Stimulated activated CD8-positive, alpha-beta memory T cell treated with anti-CD3 and anti-CD28 coated beads, Interleukin-15, amount 100 ng/mL, for 1 hour (primary cell): Measurements from ENCODE around the gene NUS1.
A peak's percentile ranks its signal among the peaks of the same experiment; 100 is the strongest.
"Not testable (repeated sequence)": the region's sequence is repeated elsewhere in the genome, so short reads cannot be mapped to it uniquely, and the experiment has no call there.

Experiments used
- DNase-seq: peaks from one replicate; pipeline ENCODE4 v3.0.0-alpha.2; 2020; ENCODE audit warnings: low read depth

NUS1 gene

GRCh38 chr6:117674991-117675657, at the start of gene NUS1:
NUS1 (plus strand) TSS chr6:117675469; CDS start chr6:117675671, 202 bp downstream.
- DNase-seq, result peak; percentile 99

DNA sequence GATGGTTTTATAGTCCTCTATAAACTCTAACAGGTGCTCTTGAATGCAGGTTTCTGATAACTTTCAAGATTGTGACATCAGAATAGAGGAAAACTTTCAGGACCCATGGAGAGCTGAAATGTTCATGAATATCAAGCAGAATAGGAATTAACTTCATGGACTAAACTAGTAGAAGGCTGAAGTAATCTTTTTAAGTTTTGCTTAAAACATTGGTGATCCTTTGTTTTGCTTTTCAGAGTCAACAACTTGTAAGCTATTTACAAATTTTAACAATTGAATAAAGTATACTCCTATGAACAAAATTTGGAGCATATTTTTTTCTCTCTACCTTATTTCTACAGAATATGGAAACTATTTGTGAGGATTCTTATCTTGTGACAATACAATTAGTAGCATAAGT, 47.7 kb upstream of the NUS1 start:
- no peak for DNase-seq

DNA sequence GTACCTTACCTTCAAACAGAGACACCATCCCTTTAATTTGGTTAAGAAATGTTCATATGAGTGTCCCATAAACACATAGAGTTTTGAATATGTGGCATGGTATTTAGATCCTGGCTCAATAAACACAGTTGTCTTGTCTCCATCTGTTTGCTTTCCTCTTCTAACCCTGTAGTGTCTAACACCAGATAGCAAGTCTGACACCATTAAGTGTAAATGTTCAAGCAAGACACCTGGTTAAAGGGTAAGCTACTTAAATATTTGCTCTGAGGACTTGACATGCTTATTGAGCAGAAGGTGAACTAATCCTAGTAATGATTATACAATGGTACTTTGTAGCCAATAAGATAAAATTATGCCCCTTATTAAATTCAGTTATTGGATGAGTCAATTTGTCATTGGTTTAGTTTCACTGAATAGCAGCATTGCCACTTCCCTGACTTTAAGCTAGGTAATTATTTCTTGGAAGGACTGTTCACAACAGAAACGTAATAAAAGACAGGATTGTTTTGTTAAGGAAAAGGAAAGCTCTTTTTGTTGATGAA, 46.1 kb upstream of the NUS1 start:
- no peak for DNase-seq

GRCh38 chr6:117637770-117638169, 37.5 kb upstream of the NUS1 start:
- no peak for DNase-seq

DNA sequence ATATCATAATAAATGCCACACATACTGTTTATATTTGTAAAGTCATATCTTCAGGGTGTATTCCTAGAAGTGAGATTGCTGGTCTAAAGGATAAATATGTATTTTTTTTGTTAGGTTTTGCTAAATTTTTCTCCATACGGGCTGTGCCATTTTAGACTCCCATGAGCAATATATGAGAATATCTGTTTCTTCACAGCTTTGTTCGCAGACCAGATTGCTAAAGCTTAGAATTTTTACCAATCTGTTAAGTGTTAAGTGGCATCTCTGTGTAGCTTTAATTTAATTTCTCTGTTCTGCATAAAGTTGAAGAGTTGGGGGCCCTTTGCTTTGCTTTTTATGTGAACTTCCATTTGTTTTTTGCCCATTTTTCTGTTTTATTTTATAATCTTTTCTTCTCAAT, 32.3 kb upstream of the NUS1 start:
- no peak for DNase-seq

- not testable (repeated sequence) for DNase-seq
Measured at GRCh38 chr6:117651984-117652383, 23.3 kb upstream of the NUS1 start.

GRCh38 chr6:117653949-117654348, 21.3 kb upstream of the NUS1 start:
- DNase-seq, result no peak

DNA sequence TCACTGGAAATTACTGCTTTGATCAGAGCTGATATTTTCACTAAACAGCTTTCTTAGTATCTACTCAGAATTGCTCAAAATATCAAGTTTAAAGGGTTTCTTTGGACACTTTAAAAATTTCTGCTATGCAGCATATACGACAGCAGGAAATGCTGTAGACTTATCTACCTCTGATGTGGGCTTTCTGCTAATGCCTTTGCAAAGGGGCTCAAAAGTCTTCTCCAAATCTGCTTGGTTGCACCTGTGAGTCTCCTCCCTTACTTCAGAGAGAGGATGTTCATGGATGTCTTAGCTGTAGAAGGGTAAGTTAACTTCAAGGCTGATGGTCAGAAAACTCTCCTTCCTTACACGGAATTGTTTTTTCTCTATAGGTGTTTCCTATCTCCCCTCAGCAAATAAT, 19.9 kb upstream of the NUS1 start:
- no peak for DNase-seq

GRCh38 chr6:117666881-117667280, 8.4 kb upstream of the NUS1 start:
- DNase-seq, result no peak

DNA sequence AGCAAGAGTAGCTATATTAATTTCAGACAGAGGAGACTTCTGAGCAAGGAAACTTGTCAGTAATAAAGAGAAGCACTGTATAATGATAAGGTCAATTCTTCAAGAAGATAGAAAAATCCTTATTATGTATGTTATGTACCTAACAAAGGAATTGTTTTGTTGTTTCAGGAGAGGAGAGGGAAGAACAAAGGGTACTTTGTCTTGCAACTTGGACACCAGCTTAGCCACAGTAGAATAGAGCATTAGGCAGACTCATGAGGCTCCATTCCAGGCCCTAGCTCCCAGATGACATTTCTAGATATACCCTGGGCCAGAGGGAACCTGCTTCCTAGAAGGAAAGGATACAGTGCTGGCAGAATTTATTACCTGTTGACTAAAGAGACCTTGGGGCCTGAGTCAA, 6.5 kb upstream of the NUS1 start:
- DNase-seq, result no peak

DNA sequence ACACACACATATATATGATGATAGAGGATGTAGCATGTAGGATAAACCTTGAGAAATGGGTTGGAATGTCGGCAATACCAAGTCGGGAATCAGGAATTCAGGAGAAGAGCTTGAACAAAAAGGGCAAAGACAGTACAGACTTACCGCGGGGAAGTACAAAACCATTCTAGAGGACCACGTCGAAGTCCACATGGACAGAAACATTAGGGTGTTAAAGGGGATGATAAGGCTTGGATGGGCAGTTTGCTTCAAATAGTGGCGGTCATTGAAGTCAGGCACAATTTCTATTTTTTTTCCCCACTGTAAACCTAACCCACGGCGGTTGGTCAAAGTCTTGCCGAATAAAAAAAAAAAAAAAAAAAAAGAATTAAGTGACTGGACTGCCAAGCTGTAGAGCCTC, 766 bp upstream of the NUS1 start:
- no peak for DNase-seq

- DNase-seq, result not testable (repeated sequence)
Measured at GRCh38 chr6:117675658-117676301, 511 bp downstream of the NUS1 start.

GRCh38 chr6:117676577-117677218, 1.4 kb downstream of the NUS1 start:
- no peak for DNase-seq

DNA sequence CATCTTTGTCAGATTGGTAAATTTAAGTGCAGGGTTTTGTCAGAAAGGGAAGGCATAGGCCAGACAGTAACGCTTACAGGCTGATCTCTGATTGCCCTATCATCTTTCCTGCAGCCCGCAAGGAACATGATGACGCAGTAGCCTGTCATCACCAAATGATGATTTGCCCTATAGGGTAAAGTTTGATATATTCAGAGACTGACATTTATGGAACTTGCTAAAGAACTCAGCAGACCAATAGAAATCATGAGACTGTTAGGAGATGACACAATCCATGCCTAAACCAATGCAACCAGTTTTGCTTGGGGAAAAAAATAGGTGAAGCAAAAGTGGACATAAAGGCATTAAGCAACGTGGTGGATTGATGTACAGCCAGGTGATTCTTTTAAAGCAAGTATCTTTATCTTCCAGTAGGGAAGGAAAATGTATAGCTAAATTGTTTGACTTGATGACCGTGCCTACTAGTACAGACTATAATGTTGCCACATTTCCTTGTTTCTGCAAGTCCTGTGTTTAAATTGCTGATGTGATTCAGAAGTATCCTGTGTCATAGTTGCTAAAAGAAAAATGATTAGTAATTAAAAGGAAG, 2.4 kb downstream of the NUS1 start:
- DNase-seq, result no peak

- DNase-seq, result no peak
Measured at GRCh38 chr6:117681162-117681741, 6.0 kb downstream of the NUS1 start.

- DNase-seq, result no peak
Measured at GRCh38 chr6:117684749-117685148, 9.5 kb downstream of the NUS1 start.

DNA sequence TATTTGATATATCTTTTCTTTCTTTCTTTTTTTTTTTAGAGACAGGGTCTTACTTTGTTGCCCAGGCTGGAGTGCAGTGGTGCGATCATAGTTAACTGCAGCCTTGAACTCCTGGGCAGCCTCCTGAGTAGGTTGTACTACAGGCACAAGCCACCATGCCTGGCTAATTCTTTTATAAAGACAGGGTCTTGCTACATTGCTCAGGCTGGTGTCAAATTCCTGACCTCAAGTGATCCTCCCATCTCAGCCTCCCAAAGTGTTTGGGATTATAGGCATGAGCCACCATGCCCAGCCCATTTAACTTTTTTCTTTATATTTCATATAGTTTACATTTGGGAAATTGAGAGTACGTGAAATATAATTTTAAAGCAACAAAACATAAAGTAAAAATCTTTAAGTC, 10.1 kb downstream of the NUS1 start:
- DNase-seq, result no peak

DNA sequence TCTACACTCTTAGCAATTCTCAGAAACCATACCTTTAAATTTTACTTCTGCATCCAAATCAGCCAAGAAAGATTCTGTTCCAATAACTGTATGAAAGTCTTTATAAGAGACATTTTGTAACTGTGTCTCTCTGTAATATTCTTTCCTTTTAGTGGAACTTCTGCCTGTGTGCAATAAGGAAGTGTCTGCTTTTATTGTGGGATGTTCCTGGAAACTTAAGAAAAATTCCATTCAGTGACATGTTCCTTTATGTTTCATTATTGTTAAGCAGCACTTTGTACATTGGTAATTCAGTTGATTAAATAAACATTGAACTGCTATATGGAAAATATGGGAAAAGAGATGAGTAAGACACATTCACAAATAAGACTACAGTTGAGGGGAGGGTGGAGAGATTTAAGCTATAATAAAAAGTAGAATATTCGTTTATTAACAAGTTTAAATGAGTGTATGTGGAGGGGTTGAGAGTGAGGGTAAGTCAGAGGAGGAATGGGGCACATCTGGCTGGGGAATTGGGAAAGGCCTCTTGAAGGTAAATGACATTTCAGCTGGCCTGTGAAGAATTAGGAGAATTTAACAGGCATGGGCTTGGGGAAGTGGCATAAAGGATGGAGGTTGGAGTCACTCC, 11.9 kb downstream of the NUS1 start:
- no peak for DNase-seq

DNA sequence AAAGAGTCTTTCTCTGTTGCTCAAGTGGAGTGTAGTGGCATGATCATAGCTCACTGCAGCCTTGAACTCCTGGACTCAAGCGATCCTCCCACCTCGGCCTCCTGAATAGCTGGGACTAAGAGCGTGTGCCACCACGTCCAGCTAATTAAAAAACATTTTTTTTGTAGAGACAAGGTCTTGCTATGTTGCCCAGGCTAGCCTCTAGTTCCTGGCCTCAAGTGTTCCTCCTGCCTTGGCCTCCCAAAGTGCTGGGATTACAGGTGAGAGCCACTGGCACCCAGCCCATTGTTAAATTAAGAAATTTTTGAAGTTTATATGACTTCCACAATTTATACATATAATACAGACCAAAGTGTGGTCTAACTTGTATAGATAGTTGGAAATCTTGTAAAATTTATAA, 14.3 kb downstream of the NUS1 start:
- DNase-seq, result not testable (repeated sequence)

DNA sequence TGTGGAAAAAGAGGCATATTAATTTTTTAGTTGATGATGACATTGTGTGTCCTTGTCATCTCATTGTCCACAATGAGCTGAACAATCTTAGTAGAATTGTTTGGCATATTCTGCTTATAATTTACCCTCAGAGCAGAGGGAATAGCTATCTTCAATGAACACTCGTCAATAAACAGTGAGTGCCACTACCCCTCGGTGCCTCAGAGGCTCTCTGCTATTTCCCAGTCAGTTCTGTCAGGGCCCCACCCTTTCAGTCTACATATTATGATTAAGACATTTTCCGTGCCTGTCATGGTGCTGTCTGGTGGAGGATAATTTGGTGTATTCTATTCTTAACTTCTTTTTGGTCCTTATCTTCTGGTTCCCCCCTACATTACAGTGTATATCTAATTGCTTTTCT, 31.2 kb downstream of the NUS1 start:
- no peak for DNase-seq

GRCh38 chr6:117706936-117707509, 31.8 kb downstream of the NUS1 start:
- DNase-seq, result not testable (repeated sequence)

- no peak for DNase-seq
Measured at GRCh38 chr6:117711369-117711768, 36.1 kb downstream of the NUS1 start.
